ENCODE results near the gene PGK2.

Gene PGK2

DNA sequence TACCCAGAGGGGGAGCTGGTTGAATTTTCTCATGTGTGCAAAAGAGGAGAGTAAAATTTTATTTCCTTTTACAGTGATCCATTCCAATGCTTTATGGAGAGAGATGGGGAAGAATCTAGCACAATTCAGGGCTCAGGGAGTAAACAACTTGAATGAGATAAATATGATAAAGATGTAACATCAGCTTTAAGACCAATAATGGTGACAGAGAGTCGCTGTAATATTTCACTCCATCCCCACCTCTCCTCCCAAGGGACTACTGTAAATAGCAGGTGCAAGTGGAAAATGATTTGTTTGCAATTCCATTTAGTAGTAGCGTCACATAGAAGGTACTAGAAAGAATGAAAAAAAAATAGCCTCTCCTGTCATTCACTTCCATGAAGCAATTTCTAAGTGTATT, 47.7 kb downstream of the PGK2 start:
- WGBS, 2 experiments (ENCODE audit: insufficient coverage in 2 of 2) = no CpG with 5 or more reads among the region's 2 CpGs

GRCh38 chr6:49736017-49736508, 51.0 kb downstream of the PGK2 start:
- Histone ChIP-seq H3K36me3 (ENCODE audit: control insufficient read depth, insufficient read depth, low read length) (no peaks in the 10 kb centered on the region), H3K4me3 (ENCODE audit: extremely low read depth, insufficient read depth, low read length, poor library complexity, severe bottlenecking) (no peak overlapping the region), H3K4me1 (ENCODE audit: control insufficient read depth, insufficient read depth, low read length, poor library complexity, severe bottlenecking) (no peaks in the 10 kb centered on the region), H3K9me3 (ENCODE audit: control insufficient read depth, low read length) (no peaks in the 10 kb centered on the region), H3K27ac (ENCODE audit: low read depth, low read length, severe bottlenecking) (no peak overlapping the region)
- WGBS, 2 experiments (ENCODE audit: insufficient coverage in 2 of 2) = no CpG with 5 or more reads among the region's 4 CpGs

More for the DNA sequence above, 47.7 kb downstream of the PGK2 start:
- Histone ChIP-seq H3K9me3 (ENCODE audit: control insufficient read depth, low read length) (no peaks in the 10 kb centered on the region), H3K4me1 (ENCODE audit: control insufficient read depth, insufficient read depth, low read length, poor library complexity, severe bottlenecking) (no peaks in the 10 kb centered on the region), H3K4me3 (ENCODE audit: extremely low read depth, insufficient read depth, low read length, poor library complexity, severe bottlenecking) (no peak overlapping the region), H3K27ac (ENCODE audit: low read depth, low read length, severe bottlenecking) (no peak overlapping the region), H3K36me3 (ENCODE audit: control insufficient read depth, insufficient read depth, low read length) (no peaks in the 10 kb centered on the region)

Measured in mesodermal cell (in vitro differentiated cells).